Measurements from ENCODE around the gene DYTN. TPM values are rescaled to one million over a fixed set of nuclear protein-coding genes. Genes with fewer than 3 reads are reported as not detected.

The DYTN gene
- total RNA-seq, 2 experiments from 2014 or later, result not detected

GRCh38 chr2:206615417-206616089 lies 102.6 kb downstream of the DYTN start:
- Histone ChIP-seq H3K36me3 (ENCODE audit: insufficient read depth, low read length) (no peaks in the 10 kb centered on the region), H3K79me2 (ENCODE audit: insufficient read depth, low read depth, low read length) (no peaks in the 10 kb centered on the region), H2AFZ (ENCODE audit: low read length) (no peak overlapping the region), H3K27ac (ENCODE audit: low read depth, low read length, poor library complexity, severe bottlenecking) (no peak overlapping the region), H3K4me2 (ENCODE audit: low read length) (no peak overlapping the region), H3K9me2 (ENCODE audit: insufficient read depth, low read length) (no peaks in the 10 kb centered on the region), H3K4me1 (ENCODE audit: insufficient read depth, low read length, poor library complexity, severe bottlenecking) (no peaks in the 10 kb centered on the region), H4K20me1 (ENCODE audit: insufficient read depth, low read length) (no peaks in the 10 kb centered on the region), H3K9me3 (ENCODE audit: low read length) (no peaks in the 10 kb centered on the region), H3K4me3 (ENCODE audit: low read depth, low read length, poor library complexity, severe bottlenecking) (no peak overlapping the region)
- intact Hi-C loops (cut with micrococcal nuclease; ENCODE audit: unreplicated experiment), result no loop called here
- TF ChIP-seq EZH2phosphoT487 (IDR thresholded peaks at IDR 0.05; ENCODE audit: borderline replicate concordance, low read depth, low read length) (no peak), CTCF (conservative IDR thresholded peaks at IDR 0.05; ENCODE audit: low read length) (no peak)
- BruUV-seq (replicated peaks), result no TSS peak
- POLR2A ChIA-PET, result interaction anchor here (0.5 kb wide), 1 partner anchor 851 kb away, joined by 3 read pairs; no protein-coding TSS in a partner anchor
- CTCF ChIA-PET (ENCODE audit: unreplicated experiment), result no interaction called here
- DNase-seq (ENCODE audit: low spot score), result no peak

GRCh38 chr2:206614811-206615210 lies 103.4 kb downstream of the DYTN start:
- Histone ChIP-seq H3K4me1 (ENCODE audit: insufficient read depth, low read length, poor library complexity, severe bottlenecking) (no peaks in the 10 kb centered on the region), H3K9me2 (ENCODE audit: insufficient read depth, low read length) (no peaks in the 10 kb centered on the region), H3K79me2 (ENCODE audit: insufficient read depth, low read depth, low read length) (no peaks in the 10 kb centered on the region), H3K4me3 (ENCODE audit: low read depth, low read length, poor library complexity, severe bottlenecking) (no peak overlapping the region), H3K36me3 (ENCODE audit: insufficient read depth, low read length) (no peaks in the 10 kb centered on the region), H3K4me2 (ENCODE audit: low read length) (no peak overlapping the region), H3K9me3 (ENCODE audit: low read length) (no peaks in the 10 kb centered on the region), H3K27ac (ENCODE audit: low read depth, low read length, poor library complexity, severe bottlenecking) (no peak overlapping the region), H4K20me1 (ENCODE audit: insufficient read depth, low read length) (no peaks in the 10 kb centered on the region), H2AFZ (ENCODE audit: low read length) (no peak overlapping the region)
- intact Hi-C loops (cut with micrococcal nuclease; ENCODE audit: unreplicated experiment), result no loop called here
- BruUV-seq (replicated peaks), result no TSS peak
- ChIA-PET CTCF (ENCODE audit: unreplicated experiment) (no interaction called here), POLR2A (interaction anchor here (0.5 kb wide), 1 partner anchor 851 kb away, joined by 3 read pairs; no protein-coding TSS in a partner anchor)
- DNase-seq (ENCODE audit: low spot score), result no peak
- no peak for TF ChIP-seq EZH2phosphoT487 (IDR thresholded peaks at IDR 0.05; ENCODE audit: borderline replicate concordance, low read depth, low read length)
- no peak for TF ChIP-seq CTCF (conservative IDR thresholded peaks at IDR 0.05; ENCODE audit: low read length)

DNA sequence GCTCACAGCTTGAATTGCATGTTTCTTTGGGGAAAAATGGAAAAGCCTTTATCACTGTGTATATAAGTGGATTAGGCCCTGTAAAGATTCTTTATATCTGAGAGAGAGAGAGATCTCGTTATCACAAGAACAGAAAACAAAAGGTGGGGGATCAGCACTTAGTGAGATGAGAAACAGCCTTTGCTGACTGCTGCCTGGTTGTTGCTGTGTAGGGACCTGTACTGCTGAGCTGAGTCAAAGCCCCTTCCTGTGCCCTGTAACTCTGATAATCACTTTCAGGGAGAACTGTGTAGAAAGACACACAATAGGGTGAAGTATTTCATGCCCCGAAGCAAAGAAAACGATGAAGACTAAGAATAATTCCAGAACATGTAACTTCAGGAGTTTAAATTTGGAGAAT lies 106.5 kb downstream of the DYTN start:
- no TSS peak for BruUV-seq (replicated peaks)

More for the DNA sequence above, 106.5 kb downstream of the DYTN start:
- no peak for TF ChIP-seq EZH2phosphoT487 (IDR thresholded peaks at IDR 0.05; ENCODE audit: borderline replicate concordance, low read depth, low read length)
- no peak for TF ChIP-seq CTCF (conservative IDR thresholded peaks at IDR 0.05; ENCODE audit: low read length)
- H3K4me1 ChIP-seq (ENCODE audit: insufficient read depth, low read length, poor library complexity, severe bottlenecking), result no peaks in the 10 kb centered on the region
- no peaks in the 10 kb centered on the region for H3K79me2 ChIP-seq (ENCODE audit: insufficient read depth, low read depth, low read length)
- H3K36me3 ChIP-seq (ENCODE audit: insufficient read depth, low read length), result no peaks in the 10 kb centered on the region
- H4K20me1 ChIP-seq (ENCODE audit: insufficient read depth, low read length), result no peaks in the 10 kb centered on the region
- intact Hi-C loops (cut with micrococcal nuclease; ENCODE audit: unreplicated experiment), result no loop called here
- H3K27ac ChIP-seq (ENCODE audit: low read depth, low read length, poor library complexity, severe bottlenecking), result no peak overlapping the region
- H3K9me3 ChIP-seq (ENCODE audit: low read length), result no peaks in the 10 kb centered on the region
- no peak overlapping the region for H3K4me3 ChIP-seq (ENCODE audit: low read depth, low read length, poor library complexity, severe bottlenecking)
- DNase-seq (ENCODE audit: low spot score), result no peak
- ChIA-PET CTCF (ENCODE audit: unreplicated experiment) (no interaction called here), POLR2A (no interaction called here)
- H2AFZ ChIP-seq (ENCODE audit: low read length), result no peak overlapping the region
- no peak overlapping the region for H3K4me2 ChIP-seq (ENCODE audit: low read length)
- H3K9me2 ChIP-seq (ENCODE audit: insufficient read depth, low read length), result no peaks in the 10 kb centered on the region
